A204.1 (cell line): Measurements from ENCODE around the gene ARHGAP19.
"Not testable (repeated sequence)": the region's sequence is repeated elsewhere in the genome, so short reads cannot be mapped to it uniquely, and the experiment has no call there.

ENCODE experiments used
- FAIRE-seq: peaks from 2 replicates; lab custom pipeline; 2012; peaks lifted over from hg19 to GRCh38; lab: Jason Lieb, UNC

ARHGAP19 gene

DNA sequence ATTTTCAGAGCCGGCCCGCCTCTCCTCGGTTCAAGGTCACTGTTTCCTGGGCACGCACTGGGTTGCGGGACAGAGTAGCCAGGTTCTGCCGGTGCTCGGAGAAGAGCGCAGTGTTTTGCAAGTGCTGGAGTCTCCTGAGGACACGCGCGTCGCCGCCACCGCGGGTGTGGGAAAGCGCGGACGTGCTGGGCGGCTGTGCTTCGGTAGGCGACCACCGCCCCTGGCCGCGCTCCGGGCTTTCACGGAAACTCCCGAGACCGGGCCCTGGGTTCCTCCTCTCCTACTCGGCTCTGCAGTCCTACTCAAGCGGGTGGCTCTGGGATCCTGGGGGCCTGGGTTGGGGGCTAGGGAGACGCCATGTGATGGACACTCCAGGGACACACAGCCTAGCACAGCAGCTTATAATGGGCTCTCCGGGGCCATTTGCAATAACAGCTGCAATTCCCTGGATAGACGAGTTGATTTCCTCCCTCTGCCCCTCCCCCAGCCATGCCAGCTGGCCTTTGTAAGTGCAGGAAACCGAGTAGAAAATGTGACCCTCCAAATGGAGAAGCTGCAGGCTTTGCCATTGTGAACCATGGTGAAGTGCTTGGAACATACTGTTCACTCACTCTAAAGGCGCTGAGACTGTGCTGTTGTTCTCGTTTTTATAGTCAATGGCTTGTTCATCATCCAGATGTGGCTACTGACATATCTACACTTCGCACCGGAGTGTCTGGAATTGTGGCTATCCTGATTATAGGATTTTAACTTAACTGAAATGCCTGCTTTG is 28.8 kb upstream of the ARHGAP19 start:
- FAIRE-seq = no peak

- FAIRE-seq = no peak
Measured at GRCh38 chr10:97320480-97321031, 28.1 kb upstream of the ARHGAP19 start.

GRCh38 chr10:97319671-97320479 is 27.4 kb upstream of the ARHGAP19 start:
- no peak for FAIRE-seq

GRCh38 chr10:97318772-97319651 is 26.6 kb upstream of the ARHGAP19 start, which contains the start of gene FRAT1:
TSS of gene FRAT1 (plus strand) at chr10:97319271. CDS start at chr10:97319454, 183 bp downstream.
- no peak for FAIRE-seq

DNA sequence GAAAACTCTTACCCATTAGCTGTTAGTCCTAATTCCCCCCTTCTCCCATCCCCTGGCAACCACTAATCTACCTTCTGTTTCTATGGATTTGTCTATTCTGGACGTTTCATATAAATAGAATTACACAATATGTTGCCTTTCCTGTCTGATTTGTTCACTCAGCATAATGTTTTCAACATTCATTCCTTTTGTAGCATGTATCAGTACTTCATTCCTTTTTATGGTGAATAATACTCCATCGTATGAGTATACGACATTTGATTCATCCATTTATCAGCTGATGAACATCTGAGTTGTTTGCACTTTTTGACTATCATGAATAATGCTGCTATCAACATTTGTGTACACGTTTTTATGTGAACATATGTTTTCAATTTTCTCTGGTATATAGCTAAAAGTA is 22.2 kb upstream of the ARHGAP19 start:
- no peak for FAIRE-seq

GRCh38 chr10:97312897-97313296 is 20.5 kb upstream of the ARHGAP19 start:
- no peak for FAIRE-seq

- no peak for FAIRE-seq
Measured at GRCh38 chr10:97311111-97311626, 18.7 kb upstream of the ARHGAP19 start.

DNA sequence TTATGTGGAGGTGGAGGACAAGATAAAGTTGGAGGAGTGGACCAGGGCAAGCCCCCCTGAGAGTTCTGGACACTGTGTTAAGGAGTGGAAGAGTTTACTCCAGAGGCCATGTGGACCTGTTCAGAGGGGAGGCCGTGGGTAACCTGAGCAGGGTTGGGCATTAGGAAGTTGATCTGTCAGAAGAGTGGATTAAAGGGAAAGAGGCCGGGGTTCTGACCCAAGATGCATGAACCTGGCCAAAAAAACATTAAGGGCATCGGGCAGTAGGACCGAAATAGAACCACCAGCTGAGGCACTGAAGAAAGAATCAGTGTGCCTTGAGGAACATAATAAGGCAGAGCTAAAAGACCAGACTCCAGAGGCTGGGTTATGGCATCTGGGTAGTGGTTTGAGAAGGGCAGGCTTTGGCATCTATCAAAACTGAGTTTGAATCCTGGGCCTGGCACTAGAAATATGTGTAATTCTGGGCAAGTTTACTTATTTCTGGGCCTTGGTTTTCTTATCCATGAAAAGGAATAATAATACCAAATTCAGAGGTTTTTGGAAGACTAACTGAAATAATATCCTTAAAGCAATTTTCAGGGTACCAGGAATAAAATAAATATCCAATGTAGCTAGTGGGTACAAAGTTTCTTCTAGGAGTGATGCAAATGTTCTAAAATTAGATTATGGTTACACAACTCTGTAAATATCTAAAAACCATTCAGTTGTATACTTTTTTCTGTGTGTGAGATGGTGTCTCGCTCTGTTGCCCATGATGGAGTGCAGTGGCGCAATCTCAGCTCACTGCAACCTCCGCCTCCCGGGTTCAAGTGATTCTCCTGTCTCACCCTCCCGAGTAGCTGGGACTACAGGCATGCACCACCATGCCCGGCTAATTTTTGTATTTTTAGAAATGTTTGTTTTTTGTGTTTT is 15.7 kb upstream of the ARHGAP19 start:
- no peak for FAIRE-seq

DNA sequence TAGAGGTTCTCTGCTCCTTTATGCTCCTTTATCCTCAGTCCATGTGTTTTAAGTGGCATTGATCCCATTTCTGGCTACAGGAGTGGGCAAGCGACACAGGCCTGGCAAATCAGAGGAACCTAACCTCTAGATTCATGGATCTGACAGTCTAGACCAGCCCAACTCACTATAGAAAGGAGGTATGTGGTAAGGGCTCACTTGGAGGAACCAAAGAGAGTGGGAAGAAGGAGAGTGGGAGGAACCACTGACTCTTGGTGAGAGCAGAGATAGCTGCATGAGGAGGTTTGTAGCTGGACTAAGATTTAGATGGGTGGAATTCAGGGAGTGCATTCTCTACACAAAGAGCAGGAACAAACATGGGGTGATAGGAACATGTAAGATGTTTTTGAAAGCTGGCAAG is 15.0 kb upstream of the ARHGAP19 start:
- FAIRE-seq = no peak

DNA sequence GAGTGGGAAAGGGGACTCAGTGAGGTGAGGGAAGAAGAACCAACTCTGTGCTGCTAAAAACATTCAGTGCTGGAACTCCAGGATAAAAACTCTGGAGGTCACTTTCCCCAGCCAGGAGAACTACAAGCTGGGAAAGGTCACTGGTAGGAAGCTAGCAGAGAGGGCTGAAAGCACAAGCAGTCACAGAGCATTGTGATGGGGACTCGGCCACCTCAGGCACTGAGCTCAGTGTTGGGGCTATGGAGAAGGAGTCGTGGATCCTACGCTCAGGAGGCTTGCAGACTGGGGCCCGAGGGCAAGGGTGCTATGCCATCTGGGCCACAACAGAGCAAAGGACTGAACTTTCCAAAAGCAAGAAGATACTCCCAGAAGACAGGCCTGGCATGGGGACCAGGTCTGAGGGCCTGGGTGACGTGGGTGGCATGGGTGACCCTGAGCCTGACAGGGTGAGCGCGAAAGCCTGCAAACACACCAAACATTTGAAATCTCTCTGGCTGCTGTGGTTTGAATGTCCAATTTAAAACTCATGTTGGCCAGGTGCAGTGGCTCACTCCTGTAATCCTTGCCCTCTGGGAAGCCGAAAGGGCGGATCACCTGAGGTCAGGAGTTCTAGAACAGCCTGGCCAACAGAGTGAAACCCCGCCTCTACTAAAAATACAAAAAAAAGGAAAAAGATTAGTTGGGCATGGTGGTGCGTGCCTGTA is 9.8 kb upstream of the ARHGAP19 start:
- no peak for FAIRE-seq

- FAIRE-seq = no peak
Measured at GRCh38 chr10:97300980-97301379, 8.5 kb upstream of the ARHGAP19 start.

DNA sequence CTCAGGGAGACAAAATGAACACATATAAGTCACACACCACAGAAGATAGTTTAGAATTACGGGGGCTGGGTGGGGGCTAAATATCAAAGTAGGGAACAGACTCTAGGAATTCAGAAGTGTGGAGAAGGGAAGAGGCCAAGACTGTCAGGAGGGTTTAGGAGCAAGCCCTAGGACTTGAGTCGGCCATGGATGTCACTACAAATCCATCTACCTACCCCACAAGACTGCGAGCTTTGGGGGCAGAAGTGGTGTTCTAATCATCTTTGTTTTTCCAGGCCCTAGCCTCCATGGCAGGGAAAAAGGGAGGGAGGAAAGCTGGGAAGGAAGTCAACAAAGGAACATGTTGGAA is 5.8 kb upstream of the ARHGAP19 start:
- FAIRE-seq = no peak

GRCh38 chr10:97297556-97298222 is 5.3 kb upstream of the ARHGAP19 start:
- no peak for FAIRE-seq

DNA sequence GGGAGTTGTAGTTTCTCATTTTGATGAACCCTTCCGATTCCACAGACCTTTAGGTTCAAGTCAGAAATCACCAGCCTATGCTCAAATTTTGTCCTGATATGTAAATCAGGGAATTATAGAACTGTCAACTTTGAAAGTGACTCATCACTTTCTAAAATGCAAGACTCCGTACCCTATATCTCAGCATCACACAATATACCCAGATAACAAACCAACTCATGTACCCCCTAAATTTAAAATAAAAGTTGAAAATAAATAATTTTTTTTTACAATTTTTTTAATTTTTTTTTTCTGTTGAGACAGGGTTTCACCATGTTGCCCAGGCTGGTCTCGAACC is 393 bp upstream of the ARHGAP19 start:
- no peak for FAIRE-seq

- no peak for FAIRE-seq
Measured at GRCh38 chr10:97291357-97292096, 910 bp downstream of the ARHGAP19 start.

DNA sequence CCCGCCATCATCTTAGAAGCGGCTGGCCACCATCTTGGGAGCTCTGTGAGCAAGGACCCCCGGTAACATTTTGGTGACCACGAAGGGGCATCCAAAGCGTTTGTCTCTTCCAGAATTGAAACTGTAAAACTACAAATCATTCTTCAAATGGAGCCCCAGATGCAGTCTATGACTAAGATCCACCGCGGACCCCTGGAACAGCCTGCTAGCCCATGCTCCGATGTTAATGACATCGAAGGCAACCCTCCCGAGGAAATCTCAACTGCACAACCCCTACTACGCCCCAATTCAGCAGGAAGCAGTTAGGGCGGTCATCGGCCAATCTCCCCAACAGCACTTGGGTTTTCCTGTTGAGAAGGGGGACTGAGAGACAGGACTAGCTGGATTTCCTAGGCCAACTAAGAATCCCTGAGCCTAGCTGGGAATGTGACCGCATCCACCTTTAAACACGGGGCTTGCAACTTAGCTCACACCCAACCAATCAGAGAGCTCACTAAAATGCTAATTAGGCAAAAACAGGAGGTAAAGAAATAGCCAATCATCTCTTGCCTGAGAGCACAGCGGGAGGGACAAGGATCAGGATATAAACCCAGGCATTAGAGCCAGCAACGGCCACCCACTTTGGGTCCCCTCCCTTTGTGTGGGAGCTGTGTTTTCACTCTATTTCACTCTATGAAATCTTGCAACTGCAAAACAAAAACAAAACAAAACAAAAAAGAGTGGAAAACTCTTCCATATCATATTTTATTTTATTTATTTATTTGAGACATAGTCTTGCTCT is 1.7 kb downstream of the ARHGAP19 start:
- FAIRE-seq = not testable (repeated sequence)

GRCh38 chr10:97290076-97290475 is 2.4 kb downstream of the ARHGAP19 start:
- not testable (repeated sequence) for FAIRE-seq

- no peak for FAIRE-seq
Measured at GRCh38 chr10:97280783-97281182, 11.7 kb downstream of the ARHGAP19 start.
